Mesendoderm (in vitro differentiated cells): ENCODE results near the gene PLCXD1.

Source experiments
- DNase-seq: peaks from one replicate; pipeline ENCODE4 v3.0.0; 2013
- H2AK5ac ChIP-seq: 2 replicates; pipeline ENCODE4 v1.6.1; 2013; ENCODE audit warnings: low read length, inconsistent platforms
- H2BK120ac ChIP-seq: 2 replicates; pipeline ENCODE4 v1.6.1; 2013; ENCODE audit warnings: low read depth, mild to moderate bottlenecking, low read length, moderate library complexity, mixed read lengths
- H2BK15ac ChIP-seq: replicated peaks from 2 replicates; pipeline ENCODE4 v1.6.1; 2013; ENCODE audit warnings: low read depth, mild to moderate bottlenecking, moderate library complexity
- H2BK5ac ChIP-seq: 2 replicates; pipeline ENCODE4 v1.6.1; 2013; ENCODE audit warnings: low read length, inconsistent platforms
- H3K18ac ChIP-seq: 2 replicates; pipeline ENCODE4 v1.6.1; 2013; ENCODE audit warnings: mild to moderate bottlenecking, low read length, mixed read lengths
- H3K23ac ChIP-seq: one replicate; pipeline ENCODE4 v1.6.1; 2013; ENCODE audit warnings: low read length
- H3K27ac ChIP-seq: 2 replicates; pipeline ENCODE4 v1.5.1; 2013; ENCODE audit warnings: low read depth, mild to moderate bottlenecking, inconsistent platforms, low read length, moderate library complexity
- H3K27me3 ChIP-seq: 2 replicates; pipeline ENCODE4 v1.6.1; 2013; ENCODE audit warnings: low read length, control low read depth, mild to moderate bottlenecking, inconsistent platforms; ENCODE audit not compliant: insufficient read depth, poor library complexity
- H3K36me3 ChIP-seq: 2 replicates; pipeline ENCODE4 v1.6.1; 2013; ENCODE audit warnings: low read length, inconsistent platforms; ENCODE audit not compliant: control insufficient read depth, insufficient read depth
- H3K4ac ChIP-seq: one replicate; pipeline ENCODE4 v1.6.1; 2013; ENCODE audit warnings: low read depth, mild to moderate bottlenecking, low read length, moderate library complexity
- H3K4me1 ChIP-seq: 2 replicates; pipeline ENCODE4 v1.6.1; 2013; ENCODE audit warnings: low read depth, low read length, inconsistent platforms; ENCODE audit not compliant: control insufficient read depth
- H3K4me2 ChIP-seq: 2 replicates; pipeline ENCODE4 v1.6.1; 2013; ENCODE audit warnings: low read length
- H3K4me3 ChIP-seq: 2 replicates; pipeline ENCODE4 v1.5.1; 2013; ENCODE audit warnings: mild to moderate bottlenecking, low read length
- H3K56ac ChIP-seq: one replicate; pipeline ENCODE4 v1.6.1; 2013; ENCODE audit warnings: low read length
- H3K79me1 ChIP-seq: 2 replicates; pipeline ENCODE4 v1.6.1; 2013; ENCODE audit warnings: low read length, inconsistent platforms
- H3K79me2 ChIP-seq: 2 replicates; pipeline ENCODE4 v1.6.1; 2013; ENCODE audit warnings: mild to moderate bottlenecking, low read length; ENCODE audit not compliant: control insufficient read depth, insufficient read depth
- H3K9ac ChIP-seq: 2 replicates; pipeline ENCODE4 v1.6.1; 2013; ENCODE audit warnings: low read length, inconsistent platforms
- H4K5ac ChIP-seq: one replicate; pipeline ENCODE4 v1.6.1; 2013; ENCODE audit warnings: low read length
- H4K8ac ChIP-seq: one replicate; pipeline ENCODE4 v1.6.1; 2013; ENCODE audit warnings: low read depth, mild to moderate bottlenecking, control low read depth, low read length, moderate library complexity
- WGBS: extraction: QIAGEN DNeasy Blood & Tissue Kit; methylation state at CpG from one replicate; pipeline ENCODE4 v1.1.7; 2013; ENCODE audit warnings: low lambda C conversion rate, missing lambda C conversion rate; ENCODE audit not compliant: insufficient coverage; ENCODE audit errors: extremely low coverage; 5-methylcytosine and 5-hydroxymethylcytosine counted together

PLCXD1 gene

DNA sequence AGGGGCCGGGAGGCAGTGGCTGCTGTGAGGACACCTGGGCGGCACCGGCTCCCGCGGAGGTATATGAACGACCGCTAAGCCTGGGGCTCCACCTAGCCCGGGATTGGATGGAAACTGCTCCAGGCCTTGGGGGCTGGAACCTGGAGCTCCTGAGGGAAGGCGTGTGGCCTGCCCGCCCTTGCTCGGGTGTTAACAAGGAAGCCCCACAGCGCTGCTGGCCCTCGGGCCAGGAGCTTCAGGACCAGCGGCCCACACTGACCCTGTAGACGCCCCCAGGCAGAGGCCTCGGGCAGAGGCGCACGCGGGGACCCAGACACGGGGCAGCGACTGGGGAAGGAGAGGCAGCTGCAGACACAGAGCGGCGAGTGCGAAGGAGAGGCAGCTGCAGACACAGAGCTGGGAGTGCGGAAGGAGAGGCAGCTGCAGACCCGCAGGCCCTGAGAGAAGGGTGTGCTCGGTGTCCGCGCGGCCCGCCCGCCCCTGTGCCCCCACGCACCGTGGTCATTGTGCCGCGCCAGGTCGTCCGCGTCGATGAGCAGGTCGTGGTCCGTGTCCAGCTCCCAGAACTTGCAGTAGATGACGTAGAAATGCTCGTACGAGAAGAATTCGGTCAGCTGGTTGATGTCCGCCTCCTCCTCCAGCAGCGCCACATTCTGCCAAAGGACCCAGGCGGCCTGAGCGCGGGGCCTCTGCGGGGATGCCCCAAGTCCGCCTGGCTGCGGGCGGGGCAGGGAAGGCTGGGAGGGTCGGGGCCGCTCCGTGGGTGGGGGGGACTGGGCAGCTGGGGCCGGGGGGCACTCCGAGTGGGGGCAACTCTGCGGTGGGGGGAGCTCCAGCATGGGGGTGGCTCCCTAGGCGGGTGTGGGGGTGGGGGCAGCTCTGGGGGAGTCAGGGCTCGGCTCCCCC lies 64.1 kb downstream of the PLCXD1 start:
- Histone ChIP-seq H3K18ac (no peak overlapping the region), H2BK120ac (no peak overlapping the region), H2AK5ac (no peak overlapping the region), H3K4ac (no peak overlapping the region), H3K36me3 (no peaks in the 10 kb centered on the region), H3K79me2 (no peaks in the 10 kb centered on the region), H3K56ac (no peak overlapping the region), H3K9ac (no peak overlapping the region), H4K5ac (no peak overlapping the region), H3K4me2 (no peak overlapping the region), H3K27me3 (no peaks in the 10 kb centered on the region), H2BK15ac (no peak overlapping the region), H2BK5ac (no peak overlapping the region), H3K4me3 (no peak overlapping the region), H3K4me1 (no peaks in the 10 kb centered on the region), H4K8ac (no peak overlapping the region), H3K79me1 (peaks cover 5% of the 10 kb centered on the region), H3K27ac (no peak overlapping the region), H3K23ac (no peak overlapping the region)
- no peak for DNase-seq
- no CpG with 5 or more reads among the region's 63 CpGs for WGBS

GRCh38 chrX:346034-346813 lies 65.0 kb downstream of the PLCXD1 start:
- Histone ChIP-seq H4K8ac (no peak overlapping the region), H3K27me3 (no peaks in the 10 kb centered on the region), H3K36me3 (no peaks in the 10 kb centered on the region), H3K56ac (no peak overlapping the region), H3K4me3 (no peak overlapping the region), H3K4me2 (no peak overlapping the region), H4K5ac (no peak overlapping the region), H3K27ac (no peak overlapping the region), H2AK5ac (no peak overlapping the region), H3K18ac (no peak overlapping the region), H3K9ac (no peak overlapping the region), H2BK120ac (no peak overlapping the region), H3K4me1 (no peaks in the 10 kb centered on the region), H3K23ac (no peak overlapping the region), H2BK5ac (no peak overlapping the region), H3K79me1 (peaks cover 5% of the 10 kb centered on the region), H3K4ac (no peak overlapping the region), H3K79me2 (no peaks in the 10 kb centered on the region), H2BK15ac (no peak overlapping the region)
- no peak for DNase-seq
- no CpG with 5 or more reads among the region's 75 CpGs for WGBS

GRCh38 chrX:347351-348117 lies 66.4 kb downstream of the PLCXD1 start:
- no CpG with 5 or more reads among the region's 59 CpGs for WGBS
- Histone ChIP-seq H3K36me3 (no peaks in the 10 kb centered on the region), H3K79me1 (peaks cover 5% of the 10 kb centered on the region)

DNA sequence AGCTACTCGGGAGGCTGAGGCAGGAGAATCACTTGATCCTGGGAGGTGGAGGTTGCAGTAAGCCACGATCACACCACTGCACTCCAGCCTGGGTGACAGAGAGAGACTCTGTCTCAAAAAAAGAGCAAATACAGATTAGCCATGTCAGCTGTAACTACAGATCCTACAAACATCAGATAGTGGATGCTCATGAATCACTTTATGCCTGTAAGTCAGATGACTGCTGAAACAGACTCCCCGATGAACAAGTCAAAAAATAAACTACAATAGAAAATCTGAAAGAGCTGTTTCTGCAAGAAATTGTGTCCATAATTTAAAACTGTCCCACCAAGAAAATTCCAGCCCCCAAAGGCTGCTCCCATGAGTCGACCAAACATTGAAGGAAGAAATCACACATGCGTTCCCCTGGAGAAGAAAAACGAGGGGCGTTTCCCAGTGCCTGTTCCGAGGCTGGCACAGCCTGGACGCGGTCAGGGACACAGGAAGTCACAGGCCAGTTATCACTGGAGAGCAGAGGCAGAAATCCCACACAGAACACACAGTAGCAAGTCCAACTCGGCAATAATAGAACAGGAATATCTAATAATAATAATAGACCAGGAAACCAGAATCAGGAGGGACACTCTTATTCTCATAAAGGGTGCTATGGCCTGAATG lies 67.4 kb downstream of the PLCXD1 start:
- H3K4me1 ChIP-seq, result no peaks in the 10 kb centered on the region
- no peak overlapping the region for H4K8ac ChIP-seq
- no peak overlapping the region for H2BK15ac ChIP-seq
- no peak overlapping the region for H3K4ac ChIP-seq
- no peak overlapping the region for H2AK5ac ChIP-seq
- no peaks in the 10 kb centered on the region for H3K36me3 ChIP-seq
- no peak overlapping the region for H2BK5ac ChIP-seq
- peaks cover 5% of the 10 kb centered on the region for H3K79me1 ChIP-seq
- H3K27ac ChIP-seq, result no peak overlapping the region
- DNase-seq, result no peak
- H3K56ac ChIP-seq, result no peak overlapping the region
- H3K9ac ChIP-seq, result no peak overlapping the region
- H3K4me3 ChIP-seq, result no peak overlapping the region
- H4K5ac ChIP-seq, result no peak overlapping the region
- no peak overlapping the region for H3K23ac ChIP-seq
- H3K79me2 ChIP-seq, result no peaks in the 10 kb centered on the region
- no peak overlapping the region for H3K18ac ChIP-seq
- H2BK120ac ChIP-seq, result no peak overlapping the region
- WGBS, result no CpG with 5 or more reads among the region's 11 CpGs
- H3K27me3 ChIP-seq, result no peaks in the 10 kb centered on the region
- no peak overlapping the region for H3K4me2 ChIP-seq

More at GRCh38 chrX:347351-348117, 66.4 kb downstream of the PLCXD1 start:
- Histone ChIP-seq H3K4me3 (no peak overlapping the region), H3K56ac (no peak overlapping the region), H3K27ac (no peak overlapping the region), H3K4me2 (no peak overlapping the region), H3K9ac (no peak overlapping the region), H4K5ac (no peak overlapping the region), H4K8ac (no peak overlapping the region), H3K79me2 (no peaks in the 10 kb centered on the region), H3K4ac (no peak overlapping the region), H3K27me3 (no peaks in the 10 kb centered on the region), H3K23ac (no peak overlapping the region), H2BK5ac (no peak overlapping the region), H3K4me1 (no peaks in the 10 kb centered on the region), H2BK15ac (no peak overlapping the region), H3K18ac (no peak overlapping the region), H2BK120ac (no peak overlapping the region), H2AK5ac (no peak overlapping the region)
- no peak for DNase-seq

- Histone ChIP-seq H2BK120ac (no peak overlapping the region), H3K4me1 (no peaks in the 10 kb centered on the region), H3K36me3 (no peaks in the 10 kb centered on the region), H4K8ac (no peak overlapping the region), H3K9ac (no peak overlapping the region), H3K4me2 (no peak overlapping the region), H2BK15ac (no peak overlapping the region), H3K4me3 (no peak overlapping the region), H2BK5ac (no peak overlapping the region), H3K18ac (no peak overlapping the region), H3K79me1 (peaks cover 5% of the 10 kb centered on the region), H4K5ac (no peak overlapping the region), H3K56ac (no peak overlapping the region), H3K23ac (no peak overlapping the region), H3K27ac (no peak overlapping the region), H3K4ac (no peak overlapping the region), H2AK5ac (no peak overlapping the region), H3K79me2 (no peaks in the 10 kb centered on the region), H3K27me3 (no peaks in the 10 kb centered on the region)
- DNase-seq, result no peak
- no CpG with 5 or more reads among the region's 18 CpGs for WGBS
Observed at GRCh38 chrX:349196-349595, 68.0 kb downstream of the PLCXD1 start.
